HepG2 (cell line): ENCODE measurements around the gene REEP6. TPM values are rescaled to one million over a fixed set of nuclear protein-coding genes. Genes with fewer than 3 reads are reported as not detected.
A peak's percentile ranks its signal among the peaks of the same experiment; 100 is the strongest.

Source experiments
- ATAC-seq: fragments of 200-7000 bp; cut with Tn5 transposase; 3 replicates; pipeline ENCODE4 v1.9.1; 2020; ENCODE audit warnings: mild to moderate bottlenecking, moderate library complexity
- BruUV-seq: library from RNA; stranded (reverse); fragments of 400-500 nt; replicated peaks from 2 replicates; lab custom pipeline; 2021; lab: Mats Ljungman, UMichigan
- CTCF ChIA-PET: fragments of 300-600 bp; formaldehyde crosslinking; extraction: SDS; loops from one replicate; lab custom pipeline; 2021; ENCODE audit warnings: low total read pairs, inconsistent platforms, low intra/inter-chr PET ratio; lab: Yijun Ruan, JAX
- POLR2A ChIA-PET: fragments of 350-600 bp; sonication (Branson Sonifier 250); formaldehyde crosslinking; loops from one replicate; lab custom pipeline; 2020; ENCODE audit warnings: antibody characterized with exemption, inconsistent platforms; lab: Yijun Ruan, JAX
- DNase-seq: peaks from one replicate; pipeline ENCODE4 v3.0.0-alpha.2; 2015; ENCODE audit warnings: low spot score
- FAIRE-seq: peaks from 3 replicates; lab custom pipeline; 2011; peaks lifted over from hg19 to GRCh38; lab: Jason Lieb, UNC
- H2AFZ ChIP-seq: one replicate; pipeline ENCODE4 v1.6.1; 2011; ENCODE audit warnings: low read length, inconsistent platforms
- H3K27ac ChIP-seq: fragments of 300-600 bp; 3 replicates; pipeline ENCODE4 v1.8.0; 2011; ENCODE audit warnings: mixed run types, mild to moderate bottlenecking, mixed read lengths, low read length, inconsistent platforms; ENCODE audit not compliant: insufficient read depth; ENCODE audit errors: extremely low read length
- H3K27me3 ChIP-seq, 2 experiments: fragments of 200-600 bp in 1 of 2; 2 replicates in 1 of 2; 3 replicates in 1 of 2; pipeline versions ENCODE4 v1.6.0 to v1.8.0; 2011; ENCODE audit warnings: low read length in 2 of 2, mild to moderate bottlenecking in 2 of 2, moderate library complexity in 2 of 2, inconsistent platforms in 1 of 2; ENCODE audit not compliant: insufficient read depth in 2 of 2, control insufficient read depth in 1 of 2
- H3K36me3 ChIP-seq, 2 experiments: fragments of 200-600 bp in 1 of 2; replicated peaks in 1 of 2; 2 replicates in 1 of 2; 3 replicates in 1 of 2; pipeline versions ENCODE4 v1.5.1 to v1.8.0; 2011; ENCODE audit warnings: low read length in 2 of 2, inconsistent platforms in 1 of 2; ENCODE audit not compliant: insufficient read depth in 2 of 2, control insufficient read depth in 1 of 2
- H3K4me1 ChIP-seq: 2 replicates; pipeline ENCODE4 v1.5.1; 2012; ENCODE audit warnings: low read length, inconsistent platforms; ENCODE audit not compliant: insufficient read depth
- H3K4me2 ChIP-seq: 2 replicates; pipeline ENCODE4 v1.6.0; 2011; ENCODE audit warnings: low read depth, low read length, inconsistent platforms
- H3K4me3 ChIP-seq, 3 experiments: fragments of 200-600 bp in 1 of 3; sonication (generic), shearing (Covaris generic) in 1 of 3; replicated peaks in 1 of 3; 2 replicates each; pipeline ENCODE4 v1.5.1; 2011 to 2016; ENCODE audit warnings: low read length in 3 of 3, inconsistent platforms in 2 of 3, low read depth in 2 of 3, mild to moderate bottlenecking in 2 of 3, control low read depth in 1 of 3, mixed read lengths in 1 of 3; ENCODE audit not compliant: insufficient read depth in 1 of 3
- H3K79me2 ChIP-seq: one replicate; pipeline ENCODE4 v1.6.1; 2011; ENCODE audit warnings: low read length, inconsistent platforms; ENCODE audit not compliant: insufficient read depth
- H3K9ac ChIP-seq: 2 replicates; pipeline ENCODE4 v1.6.0; 2011; ENCODE audit warnings: mild to moderate bottlenecking, low read depth, low read length, inconsistent platforms; ENCODE audit not compliant: insufficient read depth
- H3K9me3 ChIP-seq: 2 replicates; pipeline ENCODE4 v1.5.1; 2012; ENCODE audit warnings: mild to moderate bottlenecking, low read length
- H4K20me1 ChIP-seq: 2 replicates; pipeline ENCODE4 v1.6.0; 2011; ENCODE audit warnings: inconsistent platforms, mild to moderate bottlenecking, low read length, moderate library complexity; ENCODE audit not compliant: insufficient read depth
- GABPB1 ChIP-seq: IDR thresholded peaks from 2 replicates; pipeline ENCODE4 v1.6.1; 2016; ENCODE audit warnings: mild to moderate bottlenecking, missing genetic modification reagents, moderate library complexity, missing compliant biosample characterization
- HOXA3 ChIP-seq: sonication (generic); formaldehyde crosslinking; IDR thresholded peaks from 2 replicates; pipeline ENCODE4 v1.5.0; 2020; ENCODE audit warnings: missing genetic modification reagents
- LCORL ChIP-seq, 2 experiments: fragments of 450-650 bp in 1 of 2; sonication (generic) in 1 of 2; formaldehyde crosslinking in 1 of 2; IDR thresholded peaks; 2 replicates each; pipeline versions ENCODE4 v1.5.0 to v1.6.1; 2017 to 2020; ENCODE audit warnings: antibody characterized with exemption in 1 of 2, missing genetic modification reagents in 1 of 2
- NR2F1 ChIP-seq, 2 experiments: fragments of 450-650 bp in 1 of 2; formaldehyde crosslinking in 1 of 2; IDR thresholded peaks; 2 replicates each; pipeline versions ENCODE4 v1.5.0 to v1.6.1; 2016 to 2020; ENCODE audit warnings: mild to moderate bottlenecking in 1 of 2, missing compliant biosample characterization in 1 of 2, missing genetic modification reagents in 1 of 2, moderate library complexity in 1 of 2
- SKI ChIP-seq: fragments of 450-650 bp; IDR thresholded peaks from one replicate; pipeline ENCODE4 v1.6.1; 2018; ENCODE audit warnings: mild to moderate bottlenecking; ENCODE audit not compliant: partially characterized antibody
- ZBTB38 ChIP-seq: sonication (generic); formaldehyde crosslinking; IDR thresholded peaks from 2 replicates; pipeline ENCODE4 v1.5.1; 2020; ENCODE audit warnings: mild to moderate bottlenecking, missing genetic modification reagents
- ZKSCAN1 ChIP-seq: fragments of 150-350 bp; IDR thresholded peaks from 2 replicates; pipeline ENCODE4 v1.6.1; 2014; ENCODE audit warnings: low read length
- WGBS: methylation state at CpG from one replicate; pipeline ENCODE4 v1.1.6; 2017; ENCODE audit warnings: low lambda C conversion rate; 5-methylcytosine and 5-hydroxymethylcytosine counted together
- in situ Hi-C: cut with HindIII; loops from 2 replicates; pipeline ENCODE4 v1.10.0; 2017; ENCODE audit warnings: low pct_unique_long_range_greater_than_20kb; ENCODE audit not compliant: extremely low pct_ligation_motif_present
- intact Hi-C: fragments of 100-400 bp; cut with micrococcal nuclease; formaldehyde crosslinking; loops from one replicate; pipeline ENCODE4 v1.10.0; 2022; ENCODE audit not compliant: unreplicated experiment
- polyA plus RNA-seq, 8 experiments: library from polyadenylated mRNA; depleted of rRNA in 3 of 8; stranded (reverse) in 7 of 8; unstranded in 1 of 8; fragments of >200 nt; fragmentation: Illumina TruSeq in 4 of 8; extraction: Trizol in 4 of 8; gene quantifications; 2 replicates each; pipeline versions ENCODE4 v1.2.1 to v1.2.3, GENCODE V29; 2011 to 2016; ENCODE audit warnings: low read depth in 4 of 8, missing spikeins in 1 of 8, mixed read lengths in 1 of 8; ENCODE audit not compliant: insufficient read depth in 1 of 8
- total RNA-seq, 5 experiments: library from RNA; depleted of rRNA; stranded (reverse); fragments of >200 nt; fragmentation: Illumina TruSeq; extraction: Trizol; gene quantifications; 2 replicates each; pipeline ENCODE4 v1.2.3, GENCODE V29; 2016; ENCODE audit warnings: low read depth in 1 of 5
- TF ChIP-seq, protein P1 (sequence below): sonication (generic); formaldehyde crosslinking; IDR thresholded peaks from 2 replicates; pipeline ENCODE4 v1.5.0; 2020; ENCODE audit warnings: missing genetic modification reagents
- TF ChIP-seq, protein P2 (sequence below): sonication (generic); formaldehyde crosslinking; IDR thresholded peaks from 2 replicates; pipeline ENCODE4 v1.4.0; 2020; ENCODE audit warnings: missing genetic modification reagents

The REEP6 gene
- total and polyA plus RNA-seq, 2 of the 13 experiments (the other 11 are each of a cell fraction or from before 2014, with no cell fraction given): 10.0 to 28.8 TPM

DNA sequence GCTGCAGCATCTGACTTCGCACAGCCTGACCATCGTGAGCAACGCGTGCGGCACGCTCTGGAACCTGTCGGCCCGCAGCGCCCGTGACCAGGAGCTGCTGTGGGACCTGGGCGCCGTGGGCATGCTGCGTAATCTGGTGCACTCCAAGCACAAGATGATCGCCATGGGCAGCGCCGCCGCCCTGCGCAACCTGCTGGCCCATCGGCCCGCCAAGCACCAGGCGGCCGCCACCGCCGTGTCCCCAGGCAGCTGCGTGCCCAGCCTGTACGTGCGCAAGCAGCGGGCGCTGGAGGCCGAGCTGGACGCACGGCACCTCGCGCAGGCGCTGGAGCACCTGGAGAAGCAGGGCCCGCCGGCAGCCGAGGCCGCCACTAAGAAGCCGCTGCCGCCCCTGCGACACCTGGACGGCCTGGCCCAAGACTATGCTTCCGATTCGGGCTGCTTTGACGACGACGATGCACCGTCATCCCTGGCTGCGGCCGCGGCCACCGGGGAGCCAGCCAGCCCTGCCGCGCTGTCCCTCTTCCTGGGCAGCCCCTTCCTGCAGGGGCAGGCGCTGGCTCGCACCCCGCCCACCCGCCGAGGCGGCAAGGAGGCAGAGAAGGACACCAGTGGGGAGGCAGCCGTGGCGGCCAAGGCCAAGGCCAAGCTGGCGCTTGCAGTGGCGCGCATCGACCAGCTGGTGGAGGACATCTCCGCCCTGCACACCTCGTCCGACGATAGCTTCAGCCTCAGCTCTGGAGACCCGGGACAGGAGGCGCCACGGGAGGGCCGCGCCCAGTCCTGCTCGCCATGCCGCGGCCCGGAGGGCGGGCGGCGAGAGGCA, 25.6 kb upstream of the REEP6 start:
- intact Hi-C loops: no loop called here
- H3K4me3 ChIP-seq: no peak overlapping the region
- no peaks in the 10 kb centered on the region for H3K27me3 ChIP-seq
- no peaks in the 10 kb centered on the region for H3K79me2 ChIP-seq
- in situ Hi-C loops: no loop called here
- 91% methylated on average over 32 of the region's 83 CpGs for WGBS
- no peaks in the 10 kb centered on the region for H3K36me3 ChIP-seq
- FAIRE-seq (no peak), ATAC-seq (no peak), DNase-seq (no peak)
- no peaks in the 10 kb centered on the region for H3K9me3 ChIP-seq
- H3K4me1 ChIP-seq: peaks cover 18% of the 10 kb centered on the region; the same call in 1 of the 2 replicates
- H3K27ac ChIP-seq: no peak overlapping the region
- TF ChIP-seq NR2F1 (CRISPR knock-in tag; IDR thresholded peaks at IDR 0.05) (no peak), ZKSCAN1 (no peak), GABPB1 (CRISPR knock-in tag) (no peak), LCORL (IDR thresholded peaks at IDR 0.05) (no peak), LCORL (CRISPR knock-in tag; IDR thresholded peaks at IDR 0.05) (no peak), SKI (no peak), ZBTB38 (peak; percentile 30; the same call in 1 of the 2 replicates), HOXA3 (CRISPR knock-in tag) (peak; percentile 38; the same call in 1 of the 2 replicates)
- TF ChIP-seq, protein P1, sequence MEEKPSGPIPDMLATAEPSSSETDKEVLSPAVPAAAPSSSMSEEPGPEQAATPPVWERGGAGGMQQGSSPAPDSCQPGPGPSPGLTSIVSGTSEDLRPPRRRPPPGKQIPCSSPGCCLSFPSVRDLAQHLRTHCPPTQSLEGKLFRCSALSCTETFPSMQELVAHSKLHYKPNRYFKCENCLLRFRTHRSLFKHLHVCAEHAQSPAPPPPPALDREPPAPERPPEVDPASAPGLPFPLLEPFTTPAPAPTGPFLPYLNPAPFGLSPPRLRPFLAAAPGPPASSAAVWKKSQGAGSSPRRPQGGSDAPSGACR (CRISPR knock-in tag): no peak
- TF ChIP-seq, protein P2, sequence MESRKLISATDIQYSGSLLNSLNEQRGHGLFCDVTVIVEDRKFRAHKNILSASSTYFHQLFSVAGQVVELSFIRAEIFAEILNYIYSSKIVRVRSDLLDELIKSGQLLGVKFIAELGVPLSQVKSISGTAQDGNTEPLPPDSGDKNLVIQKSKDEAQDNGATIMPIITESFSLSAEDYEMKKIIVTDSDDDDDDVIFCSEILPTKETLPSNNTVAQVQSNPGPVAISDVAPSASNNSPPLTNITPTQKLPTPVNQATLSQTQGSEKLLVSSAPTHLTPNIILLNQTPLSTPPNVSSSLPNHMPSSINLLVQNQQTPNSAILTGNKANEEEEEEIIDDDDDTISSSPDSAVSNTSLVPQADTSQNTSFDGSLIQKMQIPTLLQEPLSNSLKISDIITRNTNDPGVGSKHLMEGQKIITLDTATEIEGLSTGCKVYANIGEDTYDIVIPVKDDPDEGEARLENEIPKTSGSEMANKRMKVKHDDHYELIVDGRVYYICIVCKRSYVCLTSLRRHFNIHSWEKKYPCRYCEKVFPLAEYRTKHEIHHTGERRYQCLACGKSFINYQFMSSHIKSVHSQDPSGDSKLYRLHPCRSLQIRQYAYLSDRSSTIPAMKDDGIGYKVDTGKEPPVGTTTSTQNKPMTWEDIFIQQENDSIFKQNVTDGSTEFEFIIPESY (CRISPR knock-in tag): peak; percentile 96
- no peak overlapping the region for H2AFZ ChIP-seq
- ChIA-PET CTCF (no interaction called here), POLR2A (interaction anchor here (0.6 to 1.6 kb wide), 2 partner anchors 12 to 523 kb away, joined by 4 to 5 read pairs; no protein-coding TSS in a partner anchor)
- H3K4me2 ChIP-seq: no peak overlapping the region
- H4K20me1 ChIP-seq: no peaks in the 10 kb centered on the region; the same call in 1 of the 2 replicates
- no TSS peak for BruUV-seq
- no peak overlapping the region for H3K9ac ChIP-seq
